ENCODE data around the gene KCTD16. TPM values are rescaled to one million over a fixed set of nuclear protein-coding genes. Genes with fewer than 3 reads are reported as not detected.
A peak's percentile ranks its signal among the peaks of the same experiment; 100 is the strongest.

Gene KCTD16
- total and polyA plus RNA-seq, 12 donors, result 0.04 to 2.1 (median 0.48) TPM; not detected in 1

GRCh38 chr5:144378681-144379080, 208.0 kb downstream of the KCTD16 start:
- TF ChIP-seq CTCF (IDR thresholded peaks at IDR 0.05) (no peak), POLR2A (IDR thresholded peaks at IDR 0.05) (no peak)
- WGBS, 4 donors, result 71 to 83% (median 77%) methylated on average over 5 of the region's 5 CpGs
- intact Hi-C loops (cut with DNase I), result no loop called here
- no peak overlapping the region for H3K4me3 ChIP-seq
- no peaks in the 10 kb centered on the region for H3K4me1 ChIP-seq (replicated peaks in 1 of 2)
- H3K9me3 ChIP-seq (replicated peaks in 1 of 3), result no peaks in the 10 kb centered on the region
- no peaks in the 10 kb centered on the region for H3K27me3 ChIP-seq
- DNase-seq, result no peak
- H3K36me3 ChIP-seq (replicated peaks in 1 of 2), result no peaks in the 10 kb centered on the region
- no peak overlapping the region for H3K27ac ChIP-seq

- no peaks in the 10 kb centered on the region for H3K4me1 ChIP-seq (replicated peaks in 1 of 2)
- intact Hi-C loops (cut with DNase I), result no loop called here
- no peak for DNase-seq
- H3K9me3 ChIP-seq (replicated peaks in 1 of 3), result no peaks in the 10 kb centered on the region
- TF ChIP-seq POLR2A (IDR thresholded peaks at IDR 0.05), result no peak
- H3K27ac ChIP-seq, result no peak overlapping the region
- H3K4me3 ChIP-seq, result no peak overlapping the region
- WGBS, 4 donors, result 40 to 62% (median 51%) methylated on average over 1 of the region's 1 CpG
- no peaks in the 10 kb centered on the region for H3K36me3 ChIP-seq (replicated peaks in 1 of 2)
- no peaks in the 10 kb centered on the region for H3K27me3 ChIP-seq
Measured at GRCh38 chr5:144385597-144385996, 214.9 kb downstream of the KCTD16 start.

GRCh38 chr5:144386315-144386714, 215.6 kb downstream of the KCTD16 start:
- no peaks in the 10 kb centered on the region for H3K4me1 ChIP-seq (replicated peaks in 1 of 2)
- intact Hi-C loops (cut with DNase I), result no loop called here
- H3K36me3 ChIP-seq (replicated peaks in 1 of 2), result no peaks in the 10 kb centered on the region
- H3K27me3 ChIP-seq, result no peaks in the 10 kb centered on the region
- H3K27ac ChIP-seq, result no peak overlapping the region
- 34 to 83% (median 74%) methylated on average over 1 of the region's 1 CpG for WGBS, 4 donors
- no peak overlapping the region for H3K4me3 ChIP-seq
- no peak for DNase-seq
- TF ChIP-seq POLR2A (IDR thresholded peaks at IDR 0.05), result no peak
- H3K9me3 ChIP-seq (replicated peaks in 1 of 3), result no peaks in the 10 kb centered on the region

GRCh38 chr5:144390133-144390532, 219.5 kb downstream of the KCTD16 start:
- Histone ChIP-seq H3K27ac (no peak overlapping the region), H3K36me3 (replicated peaks in 1 of 2) (no peaks in the 10 kb centered on the region), H3K4me1 (replicated peaks in 1 of 2) (no peaks in the 10 kb centered on the region), H3K4me3 (no peak overlapping the region), H3K9me3 (replicated peaks in 1 of 3) (no peaks in the 10 kb centered on the region), H3K27me3 (no peaks in the 10 kb centered on the region)
- intact Hi-C loops (cut with DNase I), result no loop called here
- 3 to 23% (median 10%) methylated on average over 1 of the region's 1 CpG for WGBS, 4 donors
- no peak for DNase-seq
- peak in 1 of 6 experiments; percentile 15 for TF ChIP-seq CTCF (IDR thresholded peaks at IDR 0.05)
- no peak for TF ChIP-seq POLR2A (IDR thresholded peaks at IDR 0.05)

- 72 to 88% (median 74%) methylated on average over 2 of the region's 2 CpGs for WGBS, 4 donors
- Histone ChIP-seq H3K27me3 (no peaks in the 10 kb centered on the region), H3K9me3 (replicated peaks in 1 of 3) (no peaks in the 10 kb centered on the region), H3K27ac (no peak overlapping the region), H3K4me1 (replicated peaks in 1 of 2) (no peaks in the 10 kb centered on the region), H3K36me3 (replicated peaks in 1 of 2) (no peaks in the 10 kb centered on the region), H3K4me3 (no peak overlapping the region)
- DNase-seq, result no peak
- intact Hi-C loops (cut with DNase I), result no loop called here
- TF ChIP-seq CTCF (IDR thresholded peaks at IDR 0.05) (no peak), POLR2A (IDR thresholded peaks at IDR 0.05) (no peak)
Measured at GRCh38 chr5:144391044-144391443, 220.4 kb downstream of the KCTD16 start.
